HepG2 (cell line): ENCODE data around the gene ITGB2. TPM values are rescaled to one million over a fixed set of nuclear protein-coding genes. Genes with fewer than 3 reads are reported as not detected.
A peak's percentile ranks its signal among the peaks of the same experiment; 100 is the strongest.

Experiments used
- AGO2 ChIP-seq: fragments of 200-400 bp; formaldehyde crosslinking; optimal IDR thresholded peaks from 2 replicates; pipeline ENCODE3; 2017; ENCODE audit warnings: mild to moderate bottlenecking, low read depth, low read length, moderate library complexity
- DNMT3B ChIP-seq: conservative IDR thresholded peaks from 2 replicates; pipeline ENCODE4 v1.6.1; 2016; ENCODE audit warnings: missing biosample characterization, control low read depth
- FOSL1 ChIP-seq: sonication (generic); formaldehyde crosslinking; IDR thresholded peaks from 2 replicates; pipeline ENCODE4 v1.9.0; 2021; ENCODE audit warnings: missing genetic modification reagents, borderline replicate concordance
- HMGXB4 ChIP-seq, 2 experiments: sonication (generic) in 1 of 2; formaldehyde crosslinking in 1 of 2; IDR thresholded peaks; 2 replicates each; pipeline versions ENCODE4 v1.4.0 to v1.6.1; 2018 to 2020; ENCODE audit warnings: missing genetic modification reagents in 2 of 2, borderline replicate concordance in 1 of 2, low read depth in 1 of 2, mild to moderate bottlenecking in 1 of 2, missing biosample characterization in 1 of 2
- HOXA5 ChIP-seq: sonication (generic); formaldehyde crosslinking; IDR thresholded peaks from 2 replicates; pipeline ENCODE4 v1.4.0; 2020; ENCODE audit warnings: missing genetic modification reagents
- HOXA9 ChIP-seq: sonication (generic); formaldehyde crosslinking; IDR thresholded peaks from 2 replicates; pipeline ENCODE4 v1.8.1; 2022; ENCODE audit warnings: missing genetic modification reagents, mild to moderate bottlenecking, moderate library complexity, borderline replicate concordance
- MXD1 ChIP-seq: sonication (generic); formaldehyde crosslinking; IDR thresholded peaks from 2 replicates; pipeline ENCODE4 v1.4.0; 2020; ENCODE audit warnings: mild to moderate bottlenecking, missing genetic modification reagents
- PCBP1 ChIP-seq: fragments of 200-400 bp; formaldehyde crosslinking; IDR thresholded peaks from 2 replicates; pipeline ENCODE4 v1.6.1; 2017; ENCODE audit warnings: mild to moderate bottlenecking, low read depth, low read length, borderline replicate concordance
- PRDM10 ChIP-seq: sonication (generic); formaldehyde crosslinking; IDR thresholded peaks from 2 replicates; pipeline ENCODE4 v1.4.0; 2020; ENCODE audit warnings: low read depth, missing genetic modification reagents
- RAD51 ChIP-seq: fragments of 450-650 bp; IDR thresholded peaks from 2 replicates; pipeline ENCODE4 v1.6.1; 2016; ENCODE audit warnings: borderline replicate concordance
- REST ChIP-seq, 2 experiments: IDR thresholded peaks; 2 replicates each; pipeline ENCODE4 v1.6.1; 2011 to 2012; ENCODE audit warnings: low read length in 2 of 2, borderline replicate concordance in 1 of 2, low read depth in 1 of 2, mild to moderate bottlenecking in 1 of 2, moderate library complexity in 1 of 2
- SCMH1 ChIP-seq: sonication (generic); formaldehyde crosslinking; IDR thresholded peaks from 2 replicates; pipeline ENCODE4 v1.9.0; 2021; ENCODE audit warnings: missing genetic modification reagents, mild to moderate bottlenecking, borderline replicate concordance
- ZKSCAN8 ChIP-seq: IDR thresholded peaks from 2 replicates; pipeline ENCODE4 v1.6.1; 2016; ENCODE audit warnings: borderline replicate concordance, missing genetic modification reagents, missing compliant biosample characterization
- ZNF10 ChIP-seq: sonication (generic); formaldehyde crosslinking; IDR thresholded peaks from 2 replicates; pipeline ENCODE4 v1.4.0; 2020; ENCODE audit warnings: mild to moderate bottlenecking, low read depth, missing genetic modification reagents, borderline replicate concordance
- ZNF232 ChIP-seq: sonication (generic); formaldehyde crosslinking; IDR thresholded peaks from 2 replicates; pipeline ENCODE4 v1.4.0; 2020; ENCODE audit warnings: missing genetic modification reagents, borderline replicate concordance
- ZNF562 ChIP-seq: sonication (generic); formaldehyde crosslinking; IDR thresholded peaks from 2 replicates; pipeline ENCODE4 v1.8.0; 2022; ENCODE audit warnings: missing genetic modification reagents, borderline replicate concordance
- ZNF740 ChIP-seq: sonication (generic); formaldehyde crosslinking; IDR thresholded peaks from 2 replicates; pipeline ENCODE4 v1.4.0; 2020; ENCODE audit warnings: missing genetic modification reagents
- ZNF891 ChIP-seq: sonication (generic); formaldehyde crosslinking; IDR thresholded peaks from 2 replicates; pipeline ENCODE4 v1.5.0; 2020; ENCODE audit warnings: mild to moderate bottlenecking, missing genetic modification reagents
- polyA plus RNA-seq, 8 experiments: library from polyadenylated mRNA; depleted of rRNA in 3 of 8; stranded (reverse) in 7 of 8; unstranded in 1 of 8; fragments of >200 nt; fragmentation: Illumina TruSeq in 4 of 8; extraction: Trizol in 4 of 8; gene quantifications; 2 replicates each; pipeline versions ENCODE4 v1.2.1 to v1.2.3, GENCODE V29; 2011 to 2016; ENCODE audit warnings: low read depth in 4 of 8, missing spikeins in 1 of 8, mixed read lengths in 1 of 8; ENCODE audit not compliant: insufficient read depth in 1 of 8
- total RNA-seq, 5 experiments: library from RNA; depleted of rRNA; stranded (reverse); fragments of >200 nt; fragmentation: Illumina TruSeq; extraction: Trizol; gene quantifications; 2 replicates each; pipeline ENCODE4 v1.2.3, GENCODE V29; 2016; ENCODE audit warnings: low read depth in 1 of 5

Gene ITGB2
- total and polyA plus RNA-seq, 2 of the 13 experiments (the other 11 are each of a cell fraction or from before 2014, with no cell fraction given), result 4.2 to 18.0 TPM

GRCh38 chr21:44845418-44846223, 75.1 kb downstream of the ITGB2 start (continued):
- no peak for TF ChIP-seq REST (IDR thresholded peaks at IDR 0.05; ENCODE audit: borderline replicate concordance in 1 of 2, low read depth in 1 of 2, low read length in 2 of 2)
- no peak for TF ChIP-seq ZNF740
- TF ChIP-seq PRDM10 (CRISPR knock-in tag), result no peak
- no peak for TF ChIP-seq ZKSCAN8 (CRISPR knock-in tag)
- TF ChIP-seq HOXA9, result no peak
- TF ChIP-seq ZNF10 (CRISPR knock-in tag), result no peak
- no peak for TF ChIP-seq ZNF891 (CRISPR knock-in tag)
- TF ChIP-seq HMGXB4 (CRISPR knock-in tag; IDR thresholded peaks at IDR 0.05; ENCODE audit: borderline replicate concordance in 1 of 2, low read depth in 1 of 2), result peak in 1 of 2 experiments; percentile 19; a peak in 1 of 4 replicates
- TF ChIP-seq FOSL1 (CRISPR knock-in tag), result no peak
- TF ChIP-seq HOXA5 (CRISPR knock-in tag), result 0 out of 2 replicates have a peak, but pooled peaks have one; percentile 31
- no peak for TF ChIP-seq ZNF562 (CRISPR knock-in tag)
- TF ChIP-seq MXD1 (CRISPR knock-in tag), result no peak
- TF ChIP-seq ZNF232 (CRISPR knock-in tag), result no peak
- TF ChIP-seq SCMH1 (CRISPR knock-in tag), result no peak
- no peak for TF ChIP-seq PCBP1
- TF ChIP-seq DNMT3B (CRISPR knock-in tag), result no peak
- TF ChIP-seq RAD51, result no peak
- TF ChIP-seq AGO2, result peak; percentile 90
